Gastrocnemius medialis (tissue), 4 donors: Measurements from ENCODE around the gene DIAPH3. TPM values are rescaled to one million over a fixed set of nuclear protein-coding genes. Genes with fewer than 3 reads are reported as not detected.

Experiments used
- ATAC-seq, 2 donors: fragments of 150-250 bp; one replicate each; pipeline ENCODE4 v1.9.1; 2016
- DNase-seq, 2 donors: peaks; one replicate each; pipeline ENCODE4 v3.0.0-alpha.2; 2019
- H3K27ac ChIP-seq, 4 donors: fragments of 200-600 bp; sonication (generic); 1 replicate in 1 of 4; 2 replicates in 3 of 4; pipeline ENCODE4 v1.5.1; 2016 to 2018; ENCODE audit warnings: mild to moderate bottlenecking in 2 of 4, moderate library complexity in 1 of 4
- H3K27me3 ChIP-seq, 3 donors: fragments of 200-600 bp; sonication (generic) in 2 of 3; 1 replicate in 1 of 3; 2 replicates in 2 of 3; pipeline versions ENCODE4 v1.5.1 to v1.6.0; 2016 to 2019; ENCODE audit warnings: mild to moderate bottlenecking in 1 of 3, moderate library complexity in 1 of 3
- H3K36me3 ChIP-seq, 2 donors: fragments of 200-600 bp; sonication (generic) in 1 of 2; one replicate each; pipeline ENCODE4 v1.5.1; 2017 to 2018
- H3K4me1 ChIP-seq, 2 donors: fragments of 200-600 bp; sonication (generic) in 1 of 2; one replicate each; pipeline ENCODE4 v1.5.1; 2016 to 2017; ENCODE audit warnings: mild to moderate bottlenecking in 2 of 2
- H3K4me3 ChIP-seq, 4 donors: fragments of 200-600 bp; sonication (generic) in 3 of 4; 1 replicate in 1 of 4; 2 replicates in 3 of 4; pipeline ENCODE4 v1.5.1; 2016 to 2019; ENCODE audit warnings: mild to moderate bottlenecking in 2 of 4
- H3K9me3 ChIP-seq, 3 donors: fragments of 200-600 bp; sonication (generic) in 2 of 3; 1 replicate in 1 of 3; 2 replicates in 2 of 3; pipeline ENCODE4 v1.5.1; 2016 to 2019
- POLR2A ChIP-seq, 2 donors: fragments of 450-650 bp; IDR thresholded peaks; one replicate each; pipeline ENCODE4 v1.6.1; 2017; ENCODE audit warnings: antibody characterized with exemption in 2 of 2, mild to moderate bottlenecking in 2 of 2, moderate library complexity in 2 of 2
- in situ Hi-C, 4 donors: fragments of 200-750 bp; cut with MboI; loops; one replicate each; pipeline versions ENCODE4 v1.15.0 to v1.8.0; 2017; ENCODE audit warnings: low sequenced_read_pairs in 4 of 4
- intact Hi-C: fragments of 100-400 bp; cut with DNase I; formaldehyde crosslinking; loops from one replicate; pipeline ENCODE4 v1.15.1; 2023; ENCODE audit warnings: low total_unique reads
- total RNA-seq, 4 donors: library from RNA; depleted of rRNA; stranded (reverse); fragments of >200 nt; gene quantifications; one replicate each; pipeline versions ENCODE4 v1.1.0 to v1.2.3, GENCODE V29; 2016
- TF ChIP-seq, protein P1 (sequence below), 5 experiments: fragments of 450-650 bp in 3 of 5; fragments of 200-600 bp in 2 of 5; sonication (generic) in 2 of 5; IDR thresholded peaks in 4 of 5; conservative IDR thresholded peaks in 1 of 5; 1 replicate in 4 of 5; 2 replicates in 1 of 5; pipeline ENCODE4 v1.5.1; 2016 to 2019; ENCODE audit warnings: antibody characterized with exemption in 5 of 5, mild to moderate bottlenecking in 3 of 5, moderate library complexity in 3 of 5

DIAPH3 gene
- total RNA-seq, 4 donors from 2014 or later = 0.13 TPM; not detected in 3

DNA sequence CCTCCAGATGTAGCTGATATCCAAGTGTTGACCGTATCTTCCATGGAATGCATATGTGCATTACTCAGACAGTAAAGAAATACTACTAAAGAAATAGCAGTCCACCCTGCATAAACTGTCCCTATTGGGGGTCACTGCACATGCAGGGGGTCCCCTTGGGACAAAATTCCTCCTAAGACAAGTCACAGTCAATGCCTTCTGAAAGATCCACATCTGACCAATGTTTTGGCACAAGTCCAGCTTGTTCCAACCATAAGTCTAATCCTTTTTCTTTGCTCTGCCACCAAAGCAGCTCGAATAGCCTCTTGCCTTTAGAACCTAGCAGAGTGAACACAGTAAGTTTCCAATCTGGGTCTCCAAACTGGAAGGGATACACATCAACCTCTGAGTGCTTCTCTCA, 87.9 kb downstream of the DIAPH3 start:
- intact Hi-C loops = no loop called here
- in situ Hi-C loops = no loop called here
- no peaks in the 10 kb centered on the region for H3K27me3 ChIP-seq

GRCh38 chr13:60074397-60074796, 89.3 kb downstream of the DIAPH3 start:
- no peak overlapping the region for H3K4me3 ChIP-seq
- intact Hi-C loops (no loop called here), in situ Hi-C loops (no loop called here)
- no peaks in the 10 kb centered on the region for H3K9me3 ChIP-seq
- no peak overlapping the region for H3K27ac ChIP-seq
- no peaks in the 10 kb centered on the region for H3K36me3 ChIP-seq
- DNase-seq (no peak), ATAC-seq (no peak)
- no peak for TF ChIP-seq POLR2A (IDR thresholded peaks at IDR 0.05)
- TF ChIP-seq, protein P1, sequence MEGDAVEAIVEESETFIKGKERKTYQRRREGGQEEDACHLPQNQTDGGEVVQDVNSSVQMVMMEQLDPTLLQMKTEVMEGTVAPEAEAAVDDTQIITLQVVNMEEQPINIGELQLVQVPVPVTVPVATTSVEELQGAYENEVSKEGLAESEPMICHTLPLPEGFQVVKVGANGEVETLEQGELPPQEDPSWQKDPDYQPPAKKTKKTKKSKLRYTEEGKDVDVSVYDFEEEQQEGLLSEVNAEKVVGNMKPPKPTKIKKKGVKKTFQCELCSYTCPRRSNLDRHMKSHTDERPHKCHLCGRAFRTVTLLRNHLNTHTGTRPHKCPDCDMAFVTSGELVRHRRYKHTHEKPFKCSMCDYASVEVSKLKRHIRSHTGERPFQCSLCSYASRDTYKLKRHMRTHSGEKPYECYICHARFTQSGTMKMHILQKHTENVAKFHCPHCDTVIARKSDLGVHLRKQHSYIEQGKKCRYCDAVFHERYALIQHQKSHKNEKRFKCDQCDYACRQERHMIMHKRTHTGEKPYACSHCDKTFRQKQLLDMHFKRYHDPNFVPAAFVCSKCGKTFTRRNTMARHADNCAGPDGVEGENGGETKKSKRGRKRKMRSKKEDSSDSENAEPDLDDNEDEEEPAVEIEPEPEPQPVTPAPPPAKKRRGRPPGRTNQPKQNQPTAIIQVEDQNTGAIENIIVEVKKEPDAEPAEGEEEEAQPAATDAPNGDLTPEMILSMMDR (IDR thresholded peaks at IDR 0.05 in 4 of 5, conservative IDR thresholded peaks at IDR 0.05 in 1 of 5) = no peak
- no peaks in the 10 kb centered on the region for H3K4me1 ChIP-seq
- H3K27me3 ChIP-seq = no peaks in the 10 kb centered on the region

More for the DNA sequence above, 87.9 kb downstream of the DIAPH3 start:
- no peaks in the 10 kb centered on the region for H3K9me3 ChIP-seq
- TF ChIP-seq, protein P1 (IDR thresholded peaks at IDR 0.05 in 4 of 5, conservative IDR thresholded peaks at IDR 0.05 in 1 of 5) = no peak
- no peak for TF ChIP-seq POLR2A (IDR thresholded peaks at IDR 0.05)
- ATAC-seq (no peak), DNase-seq (no peak)
- no peaks in the 10 kb centered on the region for H3K4me1 ChIP-seq
- no peak overlapping the region for H3K27ac ChIP-seq
- no peaks in the 10 kb centered on the region for H3K36me3 ChIP-seq
- no peak overlapping the region for H3K4me3 ChIP-seq

DNA sequence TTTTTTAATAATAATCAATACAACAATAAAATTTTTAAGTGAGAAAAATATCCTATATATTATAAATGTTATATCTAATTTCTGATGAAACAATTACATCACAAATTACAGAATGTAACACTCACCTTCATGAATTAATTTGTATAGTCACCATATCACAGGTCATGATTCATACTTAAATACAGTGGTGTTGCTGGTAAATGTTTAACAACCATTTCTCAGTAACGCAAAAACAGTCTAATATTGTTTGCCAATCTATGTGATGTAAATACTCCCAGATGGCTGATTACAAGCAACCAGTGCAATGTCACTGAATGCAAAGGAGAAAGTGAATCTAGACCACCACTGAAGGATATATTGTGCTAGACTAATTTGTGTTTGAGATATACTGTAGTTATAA, 97.5 kb downstream of the DIAPH3 start:
- in situ Hi-C loops = no loop called here
- no peaks in the 10 kb centered on the region for H3K9me3 ChIP-seq
- DNase-seq (no peak), ATAC-seq (no peak)
- no peak overlapping the region for H3K27ac ChIP-seq
- H3K36me3 ChIP-seq = no peaks in the 10 kb centered on the region
- H3K4me1 ChIP-seq = no peaks in the 10 kb centered on the region
- H3K4me3 ChIP-seq = no peak overlapping the region
- H3K27me3 ChIP-seq = no peaks in the 10 kb centered on the region
- intact Hi-C loops = no loop called here
- TF ChIP-seq, protein P1 (IDR thresholded peaks at IDR 0.05 in 4 of 5, conservative IDR thresholded peaks at IDR 0.05 in 1 of 5) = no peak
- TF ChIP-seq POLR2A (IDR thresholded peaks at IDR 0.05) = no peak

DNA sequence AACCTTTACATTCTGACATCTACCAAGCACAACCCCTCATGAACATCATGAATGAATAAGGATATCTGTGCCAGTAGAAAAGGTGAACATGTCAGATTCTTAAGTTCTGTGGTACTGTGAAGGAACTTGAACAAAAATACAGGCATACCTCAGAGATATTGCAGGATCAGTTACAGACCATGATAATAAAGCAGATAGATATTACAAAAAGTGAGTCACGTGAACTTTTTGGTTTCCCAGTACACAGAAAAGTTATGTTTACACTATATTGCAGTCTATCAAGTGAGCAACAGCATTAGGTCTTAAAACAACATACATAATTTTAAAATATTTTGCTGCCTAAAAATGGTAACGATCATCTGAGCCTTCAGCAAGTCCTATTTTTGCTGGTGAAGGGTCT, 101.2 kb downstream of the DIAPH3 start:
- no peaks in the 10 kb centered on the region for H3K36me3 ChIP-seq
- ATAC-seq (no peak), DNase-seq (no peak)
- in situ Hi-C loops (no loop called here), intact Hi-C loops (no loop called here)
- no peaks in the 10 kb centered on the region for H3K4me1 ChIP-seq
- H3K27ac ChIP-seq = no peak overlapping the region
- no peaks in the 10 kb centered on the region for H3K27me3 ChIP-seq
- H3K9me3 ChIP-seq = no peaks in the 10 kb centered on the region
- TF ChIP-seq, protein P1 (IDR thresholded peaks at IDR 0.05 in 4 of 5, conservative IDR thresholded peaks at IDR 0.05 in 1 of 5) = no peak
- TF ChIP-seq POLR2A (IDR thresholded peaks at IDR 0.05) = no peak
- H3K4me3 ChIP-seq = no peak overlapping the region

DNA sequence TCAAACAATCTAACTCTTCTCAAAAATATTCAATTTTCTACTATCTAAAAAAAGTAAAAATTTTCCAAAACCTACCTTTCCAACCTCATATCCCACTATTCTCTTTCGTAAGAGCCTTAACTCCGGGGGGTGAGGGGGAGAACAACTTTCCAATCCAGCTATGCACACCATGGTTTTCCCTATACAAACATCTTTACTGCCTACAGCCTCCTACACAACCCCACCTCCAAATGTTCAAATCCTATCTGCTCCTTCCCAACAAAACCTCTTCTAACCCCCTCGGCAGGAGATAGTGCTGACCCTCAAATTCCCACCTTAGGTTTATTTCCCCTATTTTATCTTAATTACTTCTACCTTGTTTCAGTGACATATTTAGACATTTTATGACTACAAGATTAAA, 102.0 kb downstream of the DIAPH3 start:
- no peak for ATAC-seq
- Histone ChIP-seq H3K27ac (no peak overlapping the region), H3K4me3 (no peak overlapping the region), H3K9me3 (no peaks in the 10 kb centered on the region), H3K4me1 (no peaks in the 10 kb centered on the region), H3K27me3 (no peaks in the 10 kb centered on the region), H3K36me3 (no peaks in the 10 kb centered on the region)
- no peak for DNase-seq
- no peak for TF ChIP-seq POLR2A (IDR thresholded peaks at IDR 0.05)
- TF ChIP-seq, protein P1 (IDR thresholded peaks at IDR 0.05 in 4 of 5, conservative IDR thresholded peaks at IDR 0.05 in 1 of 5) = no peak
- intact Hi-C loops (no loop called here), in situ Hi-C loops (no loop called here)
